H1 (cell line): ENCODE measurements around the gene STAT1.

Source experiments
- CHD2 ChIP-seq: IDR thresholded peaks from 2 replicates; pipeline ENCODE4 v1.6.1; 2012; ENCODE audit warnings: low read length, improper control_type of control experiment
- CREB1 ChIP-seq: IDR thresholded peaks from 2 replicates; pipeline ENCODE4 v1.6.1; 2012; ENCODE audit warnings: inconsistent platforms
- EP300 ChIP-seq, 2 experiments: IDR thresholded peaks; 1 replicate in 1 of 2; 2 replicates in 1 of 2; pipeline ENCODE4 v1.6.1; 2011 to 2012; ENCODE audit warnings: low read depth in 2 of 2, low read length in 2 of 2, mild to moderate bottlenecking in 2 of 2, borderline replicate concordance in 1 of 2, inconsistent platforms in 1 of 2, moderate library complexity in 1 of 2
- EZH2 ChIP-seq: fragments of 200-600 bp; sonication (generic); IDR thresholded peaks from 2 replicates; pipeline ENCODE4 v1.7.1; 2012; ENCODE audit warnings: low read depth, mild to moderate bottlenecking, moderate library complexity, low read length, inconsistent platforms; ENCODE audit not compliant: severe bottlenecking
- KDM1A ChIP-seq: fragments of 200-600, 300-600 bp; sonication (generic); IDR thresholded peaks from 2 replicates; pipeline ENCODE4 v1.7.1; 2016; ENCODE audit warnings: mild to moderate bottlenecking, low read length, borderline replicate concordance
- POLR2A ChIP-seq, 2 experiments: IDR thresholded peaks; 1 replicate in 1 of 2; 2 replicates in 1 of 2; pipeline ENCODE4 v1.6.1; 2011; ENCODE audit warnings: low read depth in 2 of 2, low read length in 2 of 2, mild to moderate bottlenecking in 2 of 2; ENCODE audit errors: control extremely low read depth in 1 of 2
- POLR2AphosphoS5 ChIP-seq: IDR thresholded peaks from 2 replicates; pipeline ENCODE4 v1.6.1; 2011; ENCODE audit warnings: low read depth, low read length
- RBBP5 ChIP-seq: IDR thresholded peaks from 2 replicates; pipeline ENCODE4 v1.7.1; 2012; ENCODE audit warnings: low read depth, mild to moderate bottlenecking, inconsistent platforms, low read length, moderate library complexity, borderline replicate concordance
- SIN3A ChIP-seq, 2 experiments: IDR thresholded peaks in 1 of 2; conservative IDR thresholded peaks in 1 of 2; 2 replicates each; pipeline ENCODE4 v1.6.1; 2011 to 2012; ENCODE audit warnings: low read length in 2 of 2, improper control_type of control experiment in 1 of 2, low read depth in 1 of 2, mild to moderate bottlenecking in 1 of 2
- SP1 ChIP-seq: IDR thresholded peaks from 2 replicates; pipeline ENCODE4 v1.6.1; 2011; ENCODE audit warnings: low read depth, low read length
- SRF ChIP-seq: IDR thresholded peaks from 2 replicates; pipeline ENCODE4 v1.6.1; 2011; ENCODE audit warnings: mild to moderate bottlenecking, low read depth, low read length, moderate library complexity
- TF ChIP-seq, protein P1 (sequence below): IDR thresholded peaks from 2 replicates; pipeline ENCODE4 v1.6.1; 2012; ENCODE audit warnings: inconsistent platforms
- TF ChIP-seq, protein P2 (sequence below), 3 experiments: IDR thresholded peaks; 1 replicate in 2 of 3; 2 replicates in 1 of 3; pipeline versions ENCODE4 v1.5.1 to v1.6.1; 2011; ENCODE audit warnings: low read length in 3 of 3, mild to moderate bottlenecking in 3 of 3, inconsistent platforms in 2 of 3, low read depth in 1 of 3, moderate library complexity in 1 of 3; ENCODE audit not compliant: insufficient read depth in 1 of 3; ENCODE audit errors: control extremely low read depth in 1 of 3

DNA sequence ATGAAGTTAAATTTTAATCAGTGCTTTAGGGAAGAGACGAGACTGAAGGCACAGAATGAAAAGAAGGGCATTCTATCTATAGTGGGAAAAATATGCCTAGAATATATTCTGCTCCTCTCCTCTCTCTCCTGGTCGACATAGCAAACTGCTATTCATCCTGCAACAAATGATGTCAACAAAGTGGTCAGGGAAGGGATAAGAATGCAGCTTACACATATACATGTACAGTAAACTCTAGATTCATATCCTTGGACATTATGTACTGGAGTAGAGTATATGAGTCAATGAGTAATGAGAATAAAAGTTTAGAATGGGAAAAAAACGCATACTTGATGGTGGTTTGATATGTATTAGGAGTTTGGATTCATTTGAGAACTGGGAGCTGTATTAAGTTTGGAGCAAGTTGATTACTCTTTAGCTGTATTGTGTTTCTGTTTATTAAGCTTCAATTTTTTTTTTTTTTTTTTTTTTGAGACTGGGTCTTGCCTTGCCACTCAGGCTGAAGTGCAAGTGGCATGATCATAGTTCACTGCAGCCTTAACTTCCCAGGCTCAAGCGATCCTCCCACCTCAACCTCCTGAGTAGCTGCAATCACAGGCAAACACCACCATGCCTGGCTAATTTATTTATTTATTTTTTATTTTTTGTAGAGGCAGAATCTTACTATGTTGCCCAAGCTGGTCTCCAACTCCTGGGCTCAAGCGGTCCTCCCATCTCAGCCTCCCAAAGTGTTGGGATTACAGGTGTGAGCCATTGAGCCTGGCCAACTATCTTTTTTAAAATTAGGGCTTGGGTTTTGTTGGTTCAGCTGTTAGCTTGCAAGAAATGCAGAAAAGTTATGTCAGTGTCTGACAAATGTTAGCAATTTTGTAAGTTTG lies 53.8 kb downstream of the STAT1 start:
- TF ChIP-seq, protein P1, sequence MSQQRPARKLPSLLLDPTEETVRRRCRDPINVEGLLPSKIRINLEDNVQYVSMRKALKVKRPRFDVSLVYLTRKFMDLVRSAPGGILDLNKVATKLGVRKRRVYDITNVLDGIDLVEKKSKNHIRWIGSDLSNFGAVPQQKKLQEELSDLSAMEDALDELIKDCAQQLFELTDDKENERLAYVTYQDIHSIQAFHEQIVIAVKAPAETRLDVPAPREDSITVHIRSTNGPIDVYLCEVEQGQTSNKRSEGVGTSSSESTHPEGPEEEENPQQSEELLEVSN, result no peak
- TF ChIP-seq SP1 (no peak), EZH2 (no peak), CHD2 (no peak), EP300 (IDR thresholded peaks at IDR 0.05; ENCODE audit: borderline replicate concordance in 1 of 2, low read depth in 2 of 2, low read length in 2 of 2) (no peak), SIN3A (conservative IDR thresholded peaks at IDR 0.05 in 1 of 2, IDR thresholded peaks at IDR 0.05 in 1 of 2; ENCODE audit: low read depth in 1 of 2, low read length in 2 of 2) (no peak), SRF (no peak), POLR2AphosphoS5 (no peak), POLR2A (IDR thresholded peaks at IDR 0.05; ENCODE audit: control extremely low read depth in 1 of 2, low read depth in 2 of 2, low read length in 2 of 2) (no peak), CREB1 (no peak), RBBP5 (no peak), KDM1A (no peak)
- TF ChIP-seq, protein P2, sequence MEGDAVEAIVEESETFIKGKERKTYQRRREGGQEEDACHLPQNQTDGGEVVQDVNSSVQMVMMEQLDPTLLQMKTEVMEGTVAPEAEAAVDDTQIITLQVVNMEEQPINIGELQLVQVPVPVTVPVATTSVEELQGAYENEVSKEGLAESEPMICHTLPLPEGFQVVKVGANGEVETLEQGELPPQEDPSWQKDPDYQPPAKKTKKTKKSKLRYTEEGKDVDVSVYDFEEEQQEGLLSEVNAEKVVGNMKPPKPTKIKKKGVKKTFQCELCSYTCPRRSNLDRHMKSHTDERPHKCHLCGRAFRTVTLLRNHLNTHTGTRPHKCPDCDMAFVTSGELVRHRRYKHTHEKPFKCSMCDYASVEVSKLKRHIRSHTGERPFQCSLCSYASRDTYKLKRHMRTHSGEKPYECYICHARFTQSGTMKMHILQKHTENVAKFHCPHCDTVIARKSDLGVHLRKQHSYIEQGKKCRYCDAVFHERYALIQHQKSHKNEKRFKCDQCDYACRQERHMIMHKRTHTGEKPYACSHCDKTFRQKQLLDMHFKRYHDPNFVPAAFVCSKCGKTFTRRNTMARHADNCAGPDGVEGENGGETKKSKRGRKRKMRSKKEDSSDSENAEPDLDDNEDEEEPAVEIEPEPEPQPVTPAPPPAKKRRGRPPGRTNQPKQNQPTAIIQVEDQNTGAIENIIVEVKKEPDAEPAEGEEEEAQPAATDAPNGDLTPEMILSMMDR (IDR thresholded peaks at IDR 0.05; ENCODE audit: control extremely low read depth in 1 of 3, insufficient read depth in 1 of 3, low read depth in 1 of 3, low read length in 3 of 3), result no peak
